Measurements from ENCODE around the gene CSNK2B. TPM values are rescaled to one million over a fixed set of nuclear protein-coding genes. Genes with fewer than 3 reads are reported as not detected.
A peak's percentile ranks its signal among the peaks of the same experiment; 100 is the strongest.
"Not testable (repeated sequence)": the region's sequence is repeated elsewhere in the genome, so short reads cannot be mapped to it uniquely, and the experiment has no call there.

The CSNK2B gene
- polyA plus RNA-seq, 3 donors: 103 to 186 (median 172) TPM

GRCh38 chr6:31702405-31702818 lies 36.5 kb downstream of the CSNK2B start:
- peak overlapping the region; percentile 93 for H3K27ac ChIP-seq (ENCODE audit: low read depth, low read length)
- 0 to 3% (median 1%) methylated on average over 10 of the region's 10 CpGs for WGBS, 3 donors

- H3K27ac ChIP-seq (ENCODE audit: low read depth, low read length): peak within 1 kb of the TSS; percentile 93
- 1 to 2% (median 1%) methylated on average over 54 of the region's 54 CpGs for WGBS, 3 donors
Observed at GRCh38 chr6:31702819-31703716, 37.2 kb downstream of the CSNK2B start, which contains the start of gene ABHD16A. Gene ABHD16A (minus strand): TSS chr6:31703324. CDS start chr6:31703281, 43 bp downstream.

- WGBS, 3 donors: 89 to 92% (median 90%) methylated on average over 5 to 6 of the region's 6 CpGs
Observed at GRCh38 chr6:31705931-31706330, 40.1 kb downstream of the CSNK2B start.

GRCh38 chr6:31706599-31706998 lies 40.7 kb downstream of the CSNK2B start, which contains the start of gene LY6G6F:
Gene LY6G6F (plus strand): TSS chr6:31706866. CDS start chr6:31706907, 41 bp downstream.
- WGBS, 3 donors: 50 to 60% (median 55%) methylated on average over 3 of the region's 3 CpGs

More at GRCh38 chr6:31705931-31706330, 40.1 kb downstream of the CSNK2B start:
- no peak overlapping the region for H3K27ac ChIP-seq (ENCODE audit: low read depth, low read length)

GRCh38 chr6:31707701-31708100 lies 41.8 kb downstream of the CSNK2B start:
- H3K27ac ChIP-seq (ENCODE audit: low read depth, low read length): no peak overlapping the region
- 76 to 86% (median 85%) methylated on average over 10 of the region's 10 CpGs for WGBS, 3 donors

More at GRCh38 chr6:31706599-31706998, 40.7 kb downstream of the CSNK2B start, which contains the start of gene LY6G6F:
- no peak within 1 kb of the TSS for H3K27ac ChIP-seq (ENCODE audit: low read depth, low read length)

GRCh38 chr6:31708224-31708623 lies 42.3 kb downstream of the CSNK2B start:
- no peak overlapping the region for H3K27ac ChIP-seq (ENCODE audit: low read depth, low read length)
- WGBS, 3 donors: 89 to 98% (median 97%) methylated on average over 3 of the region's 3 CpGs

- H3K27ac ChIP-seq (ENCODE audit: low read depth, low read length): not testable (repeated sequence)
- WGBS, 3 donors: 85 to 90% (median 89%) methylated on average over 11 of the region's 11 CpGs
Observed at GRCh38 chr6:31709157-31709556, 43.3 kb downstream of the CSNK2B start.

GRCh38 chr6:31710523-31711219 lies 44.8 kb downstream of the CSNK2B start:
- no peak overlapping the region for H3K27ac ChIP-seq (ENCODE audit: low read depth, low read length)
- WGBS, 3 donors: 47 to 66% (median 66%) methylated on average over 5 of the region's 5 CpGs

GRCh38 chr6:31711233-31711632 lies 45.4 kb downstream of the CSNK2B start:
- no peak overlapping the region for H3K27ac ChIP-seq (ENCODE audit: low read depth, low read length)
- WGBS, 3 donors: 40 to 62% (median 43%) methylated on average over 8 of the region's 8 CpGs

GRCh38 chr6:31712296-31712695 lies 46.4 kb downstream of the CSNK2B start:
- WGBS, 3 donors: 76 to 80% (median 77%) methylated on average over 6 to 8 of the region's 8 CpGs
- no peak overlapping the region for H3K27ac ChIP-seq (ENCODE audit: low read depth, low read length)

GRCh38 chr6:31713465-31713864 lies 47.6 kb downstream of the CSNK2B start:
- no peak overlapping the region for H3K27ac ChIP-seq (ENCODE audit: low read depth, low read length)
- 66 to 78% (median 76%) methylated on average over 4 of the region's 4 CpGs for WGBS, 3 donors

- 53 to 55% (median 54%) methylated on average over 5 of the region's 5 CpGs for WGBS, 3 donors
- H3K27ac ChIP-seq (ENCODE audit: low read depth, low read length): no peak overlapping the region
Observed at GRCh38 chr6:31713991-31714684, 48.3 kb downstream of the CSNK2B start.

- H3K27ac ChIP-seq (ENCODE audit: low read depth, low read length): no peak within 1 kb of the TSS
- WGBS, 3 donors: 75 to 80% (median 76%) methylated on average over 16 of the region's 16 CpGs
Observed at GRCh38 chr6:31715022-31715958, 49.4 kb downstream of the CSNK2B start, which contains the start of gene LY6G6D. Gene LY6G6D (plus strand): TSS chr6:31715348. CDS start chr6:31715356, 8 bp downstream.

- 58 to 81% (median 69%) methylated on average over 10 of the region's 10 CpGs for WGBS, 3 donors
- H3K27ac ChIP-seq (ENCODE audit: low read depth, low read length): no peak overlapping the region
Observed at GRCh38 chr6:31717499-31718222, 51.8 kb downstream of the CSNK2B start.

- WGBS, 3 donors: 63 to 85% (median 84%) methylated on average over 1 of the region's 1 CpG
- H3K27ac ChIP-seq (ENCODE audit: low read depth, low read length): no peak overlapping the region
Observed at GRCh38 chr6:31718265-31718664, 52.4 kb downstream of the CSNK2B start.

GRCh38 chr6:31719001-31719400 lies 53.1 kb downstream of the CSNK2B start:
- 80 to 91% (median 84%) methylated on average over 5 to 6 of the region's 6 CpGs for whole genome bisulfite sequencing, 3 donors

More at GRCh38 chr6:31719001-31719400, 53.1 kb downstream of the CSNK2B start:
- H3K27ac ChIP-seq (ENCODE audit: low read depth, low read length): no peak overlapping the region
